HG02938 (cell line): Measurements from ENCODE around the gene USP36.
"Not testable (repeated sequence)": the region's sequence is repeated elsewhere in the genome, so short reads cannot be mapped to it uniquely, and the experiment has no call there.

Experiments
- ATAC-seq: cut with Tn5 transposase; IDR thresholded peaks from one replicate; pipeline ENCODE4 v1.9.1; 2021; ENCODE audit warnings: mild to moderate bottlenecking, moderate library complexity; ENCODE audit not compliant: unreplicated experiment

The USP36 gene

GRCh38 chr17:78873519-78874340 lies 33.1 kb upstream of the USP36 start:
- ATAC-seq: no peak

- ATAC-seq: no peak
Observed at GRCh38 chr17:78872486-78872885, 31.9 kb upstream of the USP36 start.

DNA sequence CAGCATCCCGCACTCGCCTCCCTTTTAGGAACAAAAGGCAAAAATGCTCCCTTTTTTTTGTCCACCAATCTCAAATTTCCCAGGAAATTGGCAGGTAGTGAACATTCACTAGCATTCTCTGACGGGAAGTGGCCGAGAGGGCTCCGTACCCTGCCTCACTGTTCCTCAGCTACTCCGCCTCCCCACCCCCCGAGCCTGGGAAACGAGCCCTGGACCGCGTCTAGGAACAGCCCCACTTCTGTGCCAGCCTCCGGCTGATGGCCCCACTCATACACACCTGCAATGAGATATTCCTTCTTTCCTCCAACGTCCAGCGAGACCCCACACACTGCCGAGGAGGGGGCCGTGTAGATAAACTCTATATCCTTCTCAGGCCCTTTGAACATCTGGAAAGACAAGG lies 30.0 kb upstream of the USP36 start:
- no peak for ATAC-seq

DNA sequence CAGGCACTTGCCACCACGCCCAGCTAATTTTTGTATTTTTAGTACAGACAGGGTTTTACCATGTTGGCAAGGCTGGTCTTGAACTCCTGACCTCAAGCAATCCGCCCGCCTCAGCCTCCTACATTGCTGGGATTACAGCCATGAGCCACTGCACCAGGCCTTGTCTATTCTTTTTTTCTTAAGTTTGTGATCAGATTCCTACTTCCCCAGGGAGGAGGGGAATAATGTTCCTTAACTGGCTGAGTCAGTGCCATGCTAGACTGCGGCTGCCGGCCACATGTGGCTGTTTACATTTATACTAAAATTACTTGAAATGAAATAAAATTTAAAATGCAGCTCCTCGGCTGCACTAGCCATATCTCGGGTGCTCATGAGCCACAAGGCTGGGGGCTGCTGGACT lies 27.8 kb upstream of the USP36 start:
- no peak for ATAC-seq

DNA sequence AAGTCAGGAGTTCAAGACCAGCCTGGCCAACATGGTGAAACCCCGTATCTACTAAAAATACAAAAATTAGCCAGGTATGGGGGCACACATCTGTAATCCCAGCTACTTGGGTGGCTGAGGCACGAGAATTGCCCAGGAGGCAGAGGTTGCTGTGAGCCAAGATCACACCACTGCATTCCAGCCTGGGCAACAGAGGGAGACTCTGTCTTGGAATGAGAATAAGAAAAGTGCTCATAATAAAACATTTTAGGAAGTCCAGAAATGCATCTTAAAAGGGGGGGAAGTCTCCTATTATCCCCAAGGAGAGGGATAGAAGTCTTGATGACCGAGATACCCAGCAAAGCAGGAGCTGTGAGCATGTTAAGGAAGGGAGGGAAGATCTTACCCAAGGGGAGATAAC lies 26.4 kb upstream of the USP36 start:
- ATAC-seq: not testable (repeated sequence)

DNA sequence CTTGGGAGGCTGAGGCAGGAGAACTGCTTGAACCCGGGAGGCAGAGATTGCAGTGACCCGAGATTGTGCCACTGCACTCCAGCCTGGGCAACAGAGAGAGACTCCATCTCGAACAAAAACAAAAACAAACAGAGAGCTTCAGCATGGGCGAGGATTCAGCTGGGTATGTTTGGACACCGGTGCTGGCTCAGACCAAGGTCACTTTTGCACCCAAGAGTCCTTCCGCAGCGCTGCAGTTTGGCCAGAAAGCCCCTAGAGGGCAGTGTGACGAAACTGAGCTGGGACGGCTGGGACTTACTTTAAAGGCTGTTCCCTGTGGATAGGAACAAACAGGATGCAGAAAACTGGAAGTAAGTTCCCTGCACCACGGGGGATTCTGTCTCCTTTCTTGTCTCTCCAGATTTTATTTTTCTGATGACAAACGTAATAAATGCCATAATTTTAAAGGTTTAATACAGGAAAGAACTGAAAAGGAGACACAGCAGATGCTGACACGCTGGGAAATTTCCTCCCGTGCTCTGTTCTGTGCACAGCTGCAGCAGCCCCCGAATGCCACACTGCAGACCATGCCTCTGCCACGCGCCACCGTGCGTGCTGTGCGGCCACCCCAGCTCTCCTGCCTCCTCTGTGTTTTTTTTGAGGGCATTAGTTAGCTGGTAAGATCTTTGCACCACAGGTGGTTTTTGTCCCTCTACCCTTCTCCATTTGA lies 25.2 kb upstream of the USP36 start:
- no peak for ATAC-seq

GRCh38 chr17:78864117-78864516 lies 23.5 kb upstream of the USP36 start:
- no peak for ATAC-seq

DNA sequence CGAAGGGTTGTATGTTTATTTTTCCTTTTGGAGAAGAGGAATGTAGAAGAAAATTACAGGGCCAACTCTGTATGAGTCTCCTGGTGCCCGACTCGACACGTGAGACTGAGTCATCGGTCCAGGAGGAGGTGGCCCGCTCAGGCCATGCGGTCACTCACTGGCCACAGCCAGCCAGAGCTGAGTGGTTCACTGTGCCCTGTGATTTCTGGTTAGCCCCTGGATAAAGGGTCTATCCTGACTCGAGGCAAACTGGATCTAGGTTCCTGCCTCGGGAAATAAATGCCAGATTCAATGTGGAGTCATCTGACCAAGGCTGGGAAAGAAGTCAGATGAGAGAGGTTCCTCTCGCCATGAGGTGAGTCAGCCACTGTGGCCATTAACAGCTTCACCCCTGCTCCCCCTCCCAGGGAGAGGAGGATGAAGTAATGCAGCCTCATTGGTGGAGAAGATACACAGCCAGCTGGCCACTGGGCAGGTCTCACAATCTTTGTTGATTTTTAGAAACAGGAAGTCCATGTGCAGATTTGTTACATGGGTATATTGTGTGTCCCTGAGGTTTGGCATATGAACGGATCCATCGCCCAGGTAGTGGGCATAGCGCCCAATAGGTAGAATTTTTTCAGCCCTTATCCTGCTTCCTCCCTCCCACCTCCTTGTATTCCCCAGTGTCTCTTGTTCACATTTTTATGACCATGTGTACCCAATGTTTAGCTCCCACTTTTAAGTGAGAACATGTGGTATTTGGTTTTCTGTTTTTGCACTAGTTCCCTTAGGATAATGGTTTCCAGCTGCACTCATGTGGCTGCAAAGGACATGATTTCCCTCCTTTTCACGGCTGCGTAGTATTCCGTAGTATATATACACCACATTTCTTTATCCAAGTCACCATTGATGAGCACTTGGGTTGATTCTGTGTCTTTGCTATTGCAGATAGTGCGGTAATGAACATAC lies 21.7 kb upstream of the USP36 start:
- ATAC-seq: no peak

DNA sequence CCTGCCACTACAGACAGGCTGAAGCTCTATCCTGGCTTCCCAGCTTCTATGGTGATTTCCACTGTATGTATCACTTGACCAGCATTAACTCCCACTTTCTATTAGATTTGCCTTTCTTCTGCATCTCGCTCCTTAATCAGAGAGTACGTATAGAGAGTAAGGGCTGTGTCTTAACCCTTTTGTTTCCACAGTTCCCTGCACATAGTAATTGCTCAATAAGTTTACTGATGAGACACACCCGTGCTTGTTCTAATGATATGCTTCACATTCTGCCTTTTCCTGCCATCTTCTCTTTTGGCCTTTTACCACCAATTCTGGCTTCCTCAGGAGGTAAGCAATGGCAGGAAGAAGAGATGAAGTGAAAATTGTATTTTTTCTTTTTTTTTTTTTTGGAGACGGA lies 20.6 kb upstream of the USP36 start:
- ATAC-seq: no peak

GRCh38 chr17:78859051-78859450 lies 18.4 kb upstream of the USP36 start:
- ATAC-seq: no peak

- no peak for ATAC-seq
Observed at GRCh38 chr17:78857266-78857665, 16.7 kb upstream of the USP36 start.

DNA sequence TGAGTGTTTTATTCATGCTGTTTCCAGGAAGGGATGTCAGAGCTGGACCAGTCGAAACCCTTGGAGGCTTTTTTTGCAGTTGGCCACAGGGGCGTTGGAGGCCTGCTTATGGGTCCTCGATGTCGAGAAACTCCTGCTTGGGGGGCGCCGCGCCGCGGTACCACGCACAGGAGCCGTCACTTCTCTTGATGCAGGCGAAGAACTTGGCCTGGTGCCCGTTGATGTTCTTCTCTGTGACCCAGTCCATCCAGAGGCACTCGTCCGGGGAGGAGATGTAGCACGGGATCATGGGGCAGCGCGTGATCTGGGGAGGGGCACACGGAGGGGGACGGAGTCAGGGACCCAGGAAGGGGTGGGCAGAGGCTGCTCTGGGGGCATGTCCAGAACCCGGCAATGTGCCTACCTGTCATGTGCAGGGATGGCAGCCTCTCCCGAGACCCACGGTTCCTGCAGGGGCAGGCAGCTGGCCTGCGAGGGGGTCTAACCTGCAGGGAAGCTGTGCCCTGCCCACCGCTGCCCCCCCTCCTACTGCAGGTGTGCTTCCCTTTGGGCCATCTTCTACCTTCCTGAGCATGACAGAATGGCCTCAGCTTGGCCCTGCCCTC lies 15.0 kb upstream of the USP36 start:
- no peak for ATAC-seq

DNA sequence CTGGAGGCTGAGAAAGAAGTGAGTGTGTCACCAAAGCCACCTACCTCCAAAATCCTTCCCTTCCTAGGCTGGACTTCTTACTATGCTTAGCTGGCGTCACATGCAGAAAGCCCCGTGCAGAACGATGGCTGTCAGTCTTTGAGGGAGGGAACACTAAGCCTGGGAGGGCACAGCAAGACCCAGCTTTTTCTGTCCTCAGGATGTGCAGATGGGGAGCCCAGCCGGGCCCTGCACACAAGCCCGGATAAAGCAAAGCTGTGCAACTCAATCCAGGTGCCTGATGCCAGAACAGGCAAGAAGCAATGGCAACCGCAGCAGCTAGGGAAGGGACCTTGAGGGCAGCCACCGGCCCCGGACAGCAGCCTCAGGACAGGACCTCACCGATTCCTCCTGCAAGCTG lies 13.9 kb upstream of the USP36 start:
- no peak for ATAC-seq

- no peak for ATAC-seq
Observed at GRCh38 chr17:78853926-78854394, 13.3 kb upstream of the USP36 start.

DNA sequence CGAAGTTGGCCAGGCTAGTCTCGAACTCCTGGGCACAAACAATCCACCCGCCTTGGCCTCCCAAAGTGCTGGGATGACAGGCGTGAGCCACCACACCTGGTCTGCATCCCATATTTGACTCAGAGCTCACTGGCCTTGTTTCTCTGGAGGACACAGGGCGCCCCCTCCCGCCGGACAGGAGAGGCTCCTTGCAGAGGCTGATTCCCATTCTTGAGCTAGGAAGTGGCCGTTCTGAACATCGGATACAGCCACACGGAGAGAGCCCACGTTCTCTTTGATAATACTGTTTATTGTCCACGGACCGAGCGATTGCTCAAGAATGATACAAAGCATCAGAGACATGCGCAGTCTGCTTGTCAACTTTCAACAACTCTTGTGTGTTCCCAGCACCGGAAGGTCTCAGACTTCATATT lies 12.1 kb upstream of the USP36 start:
- ATAC-seq: no peak

GRCh38 chr17:78849026-78849425 lies 8.4 kb upstream of the USP36 start:
- no peak for ATAC-seq

GRCh38 chr17:78847052-78847451 lies 6.4 kb upstream of the USP36 start:
- ATAC-seq: no peak

- no peak for ATAC-seq
Observed at GRCh38 chr17:78844301-78845005, 3.8 kb upstream of the USP36 start.

- ATAC-seq: no peak
Observed at GRCh38 chr17:78842881-78843565, 2.4 kb upstream of the USP36 start.

DNA sequence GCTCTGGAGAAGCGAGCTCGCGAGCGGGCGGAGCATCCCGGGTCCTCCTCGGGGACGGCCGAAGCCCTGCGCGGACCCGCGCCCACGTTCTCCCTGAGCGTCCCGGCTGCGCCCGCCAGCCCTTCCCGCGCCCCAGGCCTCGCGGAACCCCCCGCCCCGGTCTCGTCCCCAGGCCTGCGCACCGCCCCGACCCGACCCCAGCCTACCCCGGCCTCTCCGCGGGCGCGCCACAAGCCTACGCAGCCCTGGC lies 159 bp downstream of the USP36 start:
- no peak for ATAC-seq
